Adrenal gland (tissue), 12 donors: Measurements from ENCODE around the gene MEGF11. TPM values are rescaled to one million over a fixed set of nuclear protein-coding genes. Genes with fewer than 3 reads are reported as not detected.

ENCODE experiments used
- DNase-seq, 7 donors: peaks; one replicate each; pipeline ENCODE4 v3.0.0-alpha.2; 2019 to 2020
- H3K27ac ChIP-seq, 5 donors: fragments of 200-600 bp; sonication (generic) in 4 of 5; 1 replicate in 3 of 5; 2 replicates in 2 of 5; pipeline versions ENCODE4 v1.5.1 to v1.8.0; 2016 to 2020; ENCODE audit warnings: mild to moderate bottlenecking in 1 of 5
- H3K27me3 ChIP-seq: fragments of 200-600 bp; 2 replicates; pipeline ENCODE4 v1.8.0; 2021
- H3K36me3 ChIP-seq, 2 donors: fragments of 200-600 bp; replicated peaks in 1 of 2; 1 replicate in 1 of 2; 2 replicates in 1 of 2; pipeline versions ENCODE4 v1.5.1 to v1.8.0; 2018 to 2022
- H3K4me1 ChIP-seq, 2 donors: fragments of 200-600 bp; replicated peaks in 1 of 2; 1 replicate in 1 of 2; 2 replicates in 1 of 2; pipeline versions ENCODE4 v1.5.1 to v1.8.0; 2018 to 2021
- H3K4me3 ChIP-seq, 4 donors: fragments of 200-600 bp; sonication (generic) in 3 of 4; one replicate each; pipeline ENCODE4 v1.5.1; 2016 to 2018
- H3K9me3 ChIP-seq, 3 donors: fragments of 200-600 bp; sonication (generic) in 1 of 3; replicated peaks in 1 of 3; 1 replicate in 2 of 3; 2 replicates in 1 of 3; pipeline versions ENCODE4 v1.5.1 to v1.8.0; 2016 to 2021
- POLR2A ChIP-seq, 2 donors: fragments of 450-650 bp; IDR thresholded peaks; one replicate each; pipeline ENCODE4 v1.6.1; 2017; ENCODE audit warnings: antibody characterized with exemption in 2 of 2, mild to moderate bottlenecking in 2 of 2, moderate library complexity in 1 of 2
- WGBS, 4 donors: extraction: QIAGEN DNeasy Blood & Tissue Kit in 2 of 4; methylation state at CpG; one replicate each; pipeline versions ENCODE4 v1.1.5 to v1.1.7; 2013 to 2017; 5-methylcytosine and 5-hydroxymethylcytosine counted together
- intact Hi-C, 2 donors: fragments of 100-400 bp; cut with DNase I; formaldehyde crosslinking; loops; one replicate each; pipeline versions ENCODE4 v1.14.1 to v1.15.0; 2022 to 2023
- polyA plus RNA-seq, 3 donors: library from polyadenylated mRNA; stranded (reverse); fragments of 200-250 nt in 2 of 3; fragments of 350-450 nt in 1 of 3; fragmentation: Illumina TruSeq in 1 of 3; extraction: RNeasy Lipid Tissue Mini Kit (QIAGEN cat#74804) in 1 of 3; gene quantifications; one replicate each; pipeline ENCODE4 v1.2.3, GENCODE V29; 2013 to 2014
- total RNA-seq, 9 donors: library from RNA; depleted of rRNA in 4 of 9; stranded (reverse); fragments of >200 nt in 4 of 9; fragments of 120-200 nt in 1 of 9; fragmentation: NEBNext Ultra II Directional in 1 of 9; extraction: Animal tissue kit (Norgen Biotek cat#: 25700) in 1 of 9; gene quantifications; one replicate each; pipeline versions ENCODE4 v1.1.0 to v1.2.4, GENCODE V29; 2013 to 2023
- TF ChIP-seq, protein P1 (sequence below), 6 experiments: fragments of 450-650 bp in 4 of 6; fragments of 200-600 bp in 2 of 6; sonication (generic) in 1 of 6; IDR thresholded peaks; 1 replicate in 5 of 6; 2 replicates in 1 of 6; pipeline versions ENCODE4 v1.5.1 to v1.8.0; 2016 to 2021; ENCODE audit warnings: antibody characterized with exemption in 6 of 6, mild to moderate bottlenecking in 2 of 6, moderate library complexity in 1 of 6
- donor health status: healthy with polysubstance abuse.
- donor health status: Bipolar disorder and iron deficiency.
- donor health status: DM: yes; HTN: yes; CAD: no.
- donor health status: DM: no; HTN: no; CAD: no.
- donor health status: DM: no; HTN: no; CAD: no.
- donor health status: DM: yes; HTN: yes; CAD: no.

Gene MEGF11
- total and polyA plus RNA-seq, 12 donors = 0.04 to 0.98 (median 0.14) TPM; not detected in 5

DNA sequence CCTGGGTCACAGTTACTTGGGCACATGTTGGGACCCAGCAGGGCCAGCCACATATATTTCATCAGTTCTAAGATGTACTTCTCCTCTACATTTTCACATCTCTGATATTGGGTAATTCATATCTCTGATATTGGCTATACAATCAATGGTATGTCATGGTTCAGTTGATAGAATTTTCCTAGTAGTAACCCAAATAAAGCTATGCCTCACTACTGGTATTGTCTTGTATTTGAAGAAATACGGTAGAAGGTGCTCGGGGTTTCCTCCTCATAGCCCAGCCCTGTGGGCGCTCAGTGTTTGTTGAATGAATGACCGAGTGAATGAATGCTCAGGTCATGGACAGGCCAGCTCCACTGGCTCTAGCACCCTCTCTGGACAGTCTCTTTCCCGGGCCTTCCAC, 290.2 kb downstream of the MEGF11 start:
- 45 to 65% (median 61%) methylated on average over 5 of the region's 5 CpGs for whole genome bisulfite sequencing, 4 donors

DNA sequence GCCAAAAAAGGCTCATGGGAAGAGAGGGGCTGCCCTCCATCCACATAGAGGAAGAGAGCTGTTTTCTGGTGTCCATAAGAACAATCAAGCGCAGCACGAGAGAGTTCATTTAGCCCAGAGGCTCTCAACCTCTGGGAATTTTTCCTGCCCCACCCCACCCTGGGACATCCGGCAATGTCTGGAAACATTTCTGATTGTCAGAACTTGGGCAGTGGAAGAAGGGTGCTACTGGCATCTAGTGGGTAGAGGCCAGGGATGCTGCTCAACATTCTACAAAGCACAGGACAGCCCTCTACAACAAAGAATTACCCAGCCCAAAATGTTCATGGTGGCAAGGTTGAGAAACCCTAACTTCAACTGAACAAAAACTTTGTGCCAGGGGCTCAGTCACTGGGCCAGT, 291.4 kb downstream of the MEGF11 start:
- intact Hi-C loops = no loop called here
- WGBS, 4 donors = 54 to 61% (median 59%) methylated on average over 3 of the region's 3 CpGs
- peaks cover 8% of the 10 kb centered on the region for H3K27me3 ChIP-seq
- no peak overlapping the region for H3K27ac ChIP-seq
- no peaks in the 10 kb centered on the region for H3K4me1 ChIP-seq
- peak in 2 of 7 donors; percentile 6 to 37 for DNase-seq
- no peaks in the 10 kb centered on the region for H3K9me3 ChIP-seq
- no peaks in the 10 kb centered on the region for H3K36me3 ChIP-seq
- no peak overlapping the region for H3K4me3 ChIP-seq
- TF ChIP-seq, protein P1, sequence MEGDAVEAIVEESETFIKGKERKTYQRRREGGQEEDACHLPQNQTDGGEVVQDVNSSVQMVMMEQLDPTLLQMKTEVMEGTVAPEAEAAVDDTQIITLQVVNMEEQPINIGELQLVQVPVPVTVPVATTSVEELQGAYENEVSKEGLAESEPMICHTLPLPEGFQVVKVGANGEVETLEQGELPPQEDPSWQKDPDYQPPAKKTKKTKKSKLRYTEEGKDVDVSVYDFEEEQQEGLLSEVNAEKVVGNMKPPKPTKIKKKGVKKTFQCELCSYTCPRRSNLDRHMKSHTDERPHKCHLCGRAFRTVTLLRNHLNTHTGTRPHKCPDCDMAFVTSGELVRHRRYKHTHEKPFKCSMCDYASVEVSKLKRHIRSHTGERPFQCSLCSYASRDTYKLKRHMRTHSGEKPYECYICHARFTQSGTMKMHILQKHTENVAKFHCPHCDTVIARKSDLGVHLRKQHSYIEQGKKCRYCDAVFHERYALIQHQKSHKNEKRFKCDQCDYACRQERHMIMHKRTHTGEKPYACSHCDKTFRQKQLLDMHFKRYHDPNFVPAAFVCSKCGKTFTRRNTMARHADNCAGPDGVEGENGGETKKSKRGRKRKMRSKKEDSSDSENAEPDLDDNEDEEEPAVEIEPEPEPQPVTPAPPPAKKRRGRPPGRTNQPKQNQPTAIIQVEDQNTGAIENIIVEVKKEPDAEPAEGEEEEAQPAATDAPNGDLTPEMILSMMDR (IDR thresholded peaks at IDR 0.05) = peak in 2 of 6 experiments; percentile 8 to 62
- no peak for TF ChIP-seq POLR2A (IDR thresholded peaks at IDR 0.05)

More for the DNA sequence above, 290.2 kb downstream of the MEGF11 start:
- H3K9me3 ChIP-seq = no peaks in the 10 kb centered on the region
- no peak overlapping the region for H3K4me3 ChIP-seq
- DNase-seq = no peak
- no peaks in the 10 kb centered on the region for H3K4me1 ChIP-seq
- intact Hi-C loops = no loop called here
- no peak overlapping the region for H3K27ac ChIP-seq
- TF ChIP-seq POLR2A (IDR thresholded peaks at IDR 0.05) = no peak
- TF ChIP-seq, protein P1 (IDR thresholded peaks at IDR 0.05) = no peak
- H3K27me3 ChIP-seq = peaks cover 20% of the 10 kb centered on the region
- H3K36me3 ChIP-seq = no peaks in the 10 kb centered on the region

DNA sequence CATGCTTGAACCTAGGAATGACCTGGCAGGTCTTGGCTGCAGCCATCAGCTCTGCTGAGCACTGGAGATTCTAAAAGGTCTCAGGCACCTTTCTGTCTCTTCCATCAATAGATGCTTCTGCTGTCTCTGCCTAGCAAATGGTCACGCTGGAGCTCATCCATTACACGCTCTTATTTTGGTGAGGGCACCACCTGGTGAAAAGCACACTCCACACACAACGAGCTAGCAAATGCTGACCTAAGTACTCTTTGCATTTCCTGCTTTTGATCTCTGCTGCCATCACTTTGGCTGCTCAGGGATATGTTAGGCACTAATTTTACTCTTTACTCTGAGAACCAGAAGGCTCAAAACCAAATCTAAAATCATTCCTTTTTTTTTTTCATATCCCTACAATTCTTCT, 293.0 kb downstream of the MEGF11 start:
- H3K27me3 ChIP-seq = peaks cover 8% of the 10 kb centered on the region
- no peaks in the 10 kb centered on the region for H3K9me3 ChIP-seq
- no peak overlapping the region for H3K4me3 ChIP-seq
- WGBS, 4 donors = 45 to 61% (median 58%) methylated on average over 3 of the region's 3 CpGs
- H3K4me1 ChIP-seq = no peaks in the 10 kb centered on the region
- DNase-seq = no peak
- no peaks in the 10 kb centered on the region for H3K36me3 ChIP-seq
- no peak overlapping the region for H3K27ac ChIP-seq
- intact Hi-C loops = no loop called here
- TF ChIP-seq POLR2A (IDR thresholded peaks at IDR 0.05) = no peak
- TF ChIP-seq, protein P1 (IDR thresholded peaks at IDR 0.05) = no peak

DNA sequence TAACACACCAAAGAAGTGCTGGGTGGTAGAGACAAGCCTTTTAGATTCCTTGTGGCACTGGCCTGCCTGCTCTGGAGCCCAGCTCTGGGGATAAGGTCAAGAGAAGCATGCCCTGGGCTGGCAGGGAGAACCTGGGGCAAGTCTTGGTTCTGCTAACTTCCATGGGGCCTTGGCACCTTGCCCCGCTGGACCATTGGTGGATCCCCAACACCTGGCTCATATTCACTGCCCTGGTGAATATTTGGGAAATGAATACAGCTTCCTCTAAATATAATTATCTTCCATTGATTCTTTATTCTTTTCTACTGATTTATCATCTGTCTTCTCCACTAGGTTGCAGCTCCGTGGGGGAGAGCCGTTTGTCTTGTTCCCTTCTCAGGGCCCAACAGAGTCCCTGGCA, 294.7 kb downstream of the MEGF11 start:
- Histone ChIP-seq H3K27me3 (peaks cover 5% of the 10 kb centered on the region), H3K36me3 (no peaks in the 10 kb centered on the region), H3K9me3 (no peaks in the 10 kb centered on the region), H3K4me3 (no peak overlapping the region), H3K27ac (no peak overlapping the region), H3K4me1 (no peaks in the 10 kb centered on the region)
- TF ChIP-seq POLR2A (IDR thresholded peaks at IDR 0.05) = no peak
- TF ChIP-seq, protein P1 (IDR thresholded peaks at IDR 0.05) = no peak
- intact Hi-C loops = no loop called here
- 56 to 67% (median 63%) methylated on average over 3 of the region's 3 CpGs for WGBS, 4 donors
- no peak for DNase-seq
